HCT116 (cell line): ENCODE data around the gene MXRA7. TPM values are rescaled to one million over a fixed set of nuclear protein-coding genes. Genes with fewer than 3 reads are reported as not detected.
A peak's percentile ranks its signal among the peaks of the same experiment; 100 is the strongest.

ENCODE experiments used
- ATAC-seq: fragments of 200-7000 bp; cut with Tn5 transposase; 2 replicates; pipeline ENCODE4 v1.9.1; 2020; ENCODE audit warnings: mild to moderate bottlenecking, moderate library complexity
- BruUV-seq: library from RNA; stranded (reverse); fragments of 400-500 nt; replicated peaks from 2 replicates; lab custom pipeline; 2021; lab: Mats Ljungman, UMichigan
- CTCF ChIA-PET: fragments of 300-600 bp; sonication (Branson Sonifier 250); formaldehyde crosslinking; loops from one replicate; lab custom pipeline; 2021; ENCODE audit warnings: antibody characterized with exemption; lab: Charles Lee
- POLR2A ChIA-PET: fragments of 300-600, 350-600 bp; sonication (Branson Sonifier 250); formaldehyde crosslinking; loops from one replicate; lab custom pipeline; 2021; ENCODE audit warnings: antibody characterized with exemption; lab: Charles Lee
- RAD21 ChIA-PET, 2 experiments: fragments of 300-600 bp; sonication (Branson Sonifier 250); formaldehyde crosslinking; loops; one replicate each; lab custom pipeline; 2023; ENCODE audit warnings: low total read pairs in 2 of 2; ENCODE audit not compliant: uncharacterized antibody in 2 of 2, unreplicated experiment in 2 of 2, low non-redundant PET in 1 of 2; lab: Charles Lee
- DNase-seq: peaks from one replicate; pipeline ENCODE4 v3.0.0-alpha.2; 2010; ENCODE audit warnings: low read depth, low spot score
- H2AFZ ChIP-seq: fragments of 200-600 bp; shearing (Covaris generic), sonication (generic); 2 replicates; pipeline ENCODE4 v1.6.1; 2017; ENCODE audit warnings: low read depth, mixed run types, mixed read lengths, antibody characterized with exemption, low read length; ENCODE audit not compliant: poor library complexity, severe bottlenecking
- H3K27ac ChIP-seq: 2 replicates; pipeline ENCODE4 v1.5.1; 2012; ENCODE audit warnings: low read depth, low read length
- H3K27me3 ChIP-seq: fragments of 200-600 bp; sonication (generic); 2 replicates; pipeline ENCODE4 v1.6.1; 2016; ENCODE audit warnings: mixed run types, low read length, mixed read lengths; ENCODE audit not compliant: insufficient read depth
- H3K36me3 ChIP-seq, 2 experiments: fragments of 200-500 bp in 1 of 2; fragments of 200-600 bp in 1 of 2; sonication (Bioruptor generic) in 1 of 2; sonication (generic) in 1 of 2; 2 replicates each; pipeline versions ENCODE4 v1.5.1 to v1.6.1; 2014 to 2016; ENCODE audit warnings: low read length in 2 of 2, inconsistent platforms in 1 of 2, mixed read lengths in 1 of 2, mixed run types in 1 of 2; ENCODE audit not compliant: insufficient read depth in 2 of 2, control insufficient read depth in 1 of 2
- H3K4me1 ChIP-seq, 2 experiments: fragments of 200-600 bp in 1 of 2; sonication (generic) in 1 of 2; 2 replicates each; pipeline versions ENCODE4 v1.5.1 to v1.6.1; 2012 to 2017; ENCODE audit warnings: low read length in 2 of 2, inconsistent platforms in 1 of 2, mild to moderate bottlenecking in 1 of 2, mixed read lengths in 1 of 2, mixed run types in 1 of 2, moderate library complexity in 1 of 2; ENCODE audit not compliant: insufficient read depth in 2 of 2, control insufficient read depth in 1 of 2
- H3K4me2 ChIP-seq: fragments of 200-600 bp; sonication (generic); 2 replicates; pipeline ENCODE4 v1.6.1; 2017; ENCODE audit warnings: mixed run types, low read length, mixed read lengths
- H3K4me3 ChIP-seq, 2 experiments: fragments of 200-600 bp in 1 of 2; sonication (generic) in 1 of 2; replicated peaks in 1 of 2; 2 replicates each; pipeline ENCODE4 v1.5.1; 2011 to 2016; ENCODE audit warnings: low read length in 2 of 2, control low read depth in 1 of 2, low read depth in 1 of 2, mild to moderate bottlenecking in 1 of 2, mixed read lengths in 1 of 2, mixed run types in 1 of 2
- H3K79me2 ChIP-seq: fragments of 200-600 bp; sonication (generic); 2 replicates; pipeline ENCODE4 v1.6.1; 2017; ENCODE audit warnings: mild to moderate bottlenecking, mixed run types, low read length, moderate library complexity, mixed read lengths; ENCODE audit not compliant: insufficient read depth
- H3K9ac ChIP-seq: fragments of 200-600 bp; sonication (generic); 2 replicates; pipeline ENCODE4 v1.6.1; 2016; ENCODE audit warnings: low read length, mixed read lengths
- H3K9me2 ChIP-seq: fragments of 200-600 bp; sonication (generic), shearing (Covaris generic); 2 replicates; pipeline ENCODE4 v1.6.1; 2017; ENCODE audit warnings: mixed run types, mild to moderate bottlenecking, moderate library complexity; ENCODE audit not compliant: insufficient read depth
- H3K9me3 ChIP-seq, 2 experiments: fragments of 200-500 bp in 1 of 2; fragments of 200-600 bp in 1 of 2; sonication (Bioruptor generic) in 1 of 2; sonication (generic) in 1 of 2; 2 replicates each; pipeline ENCODE4 v1.6.1; 2014 to 2017; ENCODE audit warnings: low read length in 2 of 2, mixed read lengths in 2 of 2, inconsistent platforms in 1 of 2, low read depth in 1 of 2, mild to moderate bottlenecking in 1 of 2, mixed run types in 1 of 2, moderate library complexity in 1 of 2; ENCODE audit not compliant: control insufficient read depth in 1 of 2, insufficient read depth in 1 of 2
- H4K20me1 ChIP-seq: fragments of 200-600 bp; sonication (generic), shearing (Covaris generic); 2 replicates; pipeline ENCODE4 v1.6.1; 2017; ENCODE audit warnings: mixed run types, mild to moderate bottlenecking, moderate library complexity; ENCODE audit not compliant: insufficient read depth
- EZH2phosphoT487 ChIP-seq: fragments of 200-600 bp; IDR thresholded peaks from 2 replicates; pipeline ENCODE4 v1.6.1; 2018; ENCODE audit warnings: antibody characterized with exemption, borderline replicate concordance
- JUND ChIP-seq: IDR thresholded peaks from 2 replicates; pipeline ENCODE4 v1.6.1; 2012
- POLR2AphosphoS5 ChIP-seq: IDR thresholded peaks from 2 replicates; pipeline ENCODE4 v1.6.1; 2011; ENCODE audit warnings: mild to moderate bottlenecking, low read depth, low read length, moderate library complexity
- RAD21 ChIP-seq: IDR thresholded peaks from 2 replicates; pipeline ENCODE4 v1.6.1; 2012; ENCODE audit warnings: low read depth, mild to moderate bottlenecking
- TCF7L2 ChIP-seq: IDR thresholded peaks from 2 replicates; pipeline ENCODE4 v1.7.0; 2011; ENCODE audit warnings: borderline replicate concordance, inconsistent platforms; ENCODE audit not compliant: insufficient read depth, insufficient read length; ENCODE audit errors: extremely low read depth
- ZNF274 ChIP-seq: fragments of 200-500 bp; sonication (Bioruptor generic); IDR thresholded peaks from 2 replicates; pipeline ENCODE4 v1.6.1; 2014; ENCODE audit warnings: mild to moderate bottlenecking, low read depth, low read length, inconsistent platforms
- intact Hi-C: fragments of 100-400 bp; cut with micrococcal nuclease; formaldehyde crosslinking; loops from 2 replicates; pipeline ENCODE4 v1.10.0; 2022
- total RNA-seq: library from RNA; stranded (reverse); gene quantifications from one replicate; pipeline ENCODE4 v1.2.1, GENCODE V29; 2021; ENCODE audit not compliant: unreplicated experiment
- TF ChIP-seq, protein P1 (sequence below): IDR thresholded peaks from 2 replicates; pipeline ENCODE4 v1.6.1; 2012

Gene MXRA7
- total RNA-seq, 1 experiment from 2014 or later, result 57.1 TPM

DNA sequence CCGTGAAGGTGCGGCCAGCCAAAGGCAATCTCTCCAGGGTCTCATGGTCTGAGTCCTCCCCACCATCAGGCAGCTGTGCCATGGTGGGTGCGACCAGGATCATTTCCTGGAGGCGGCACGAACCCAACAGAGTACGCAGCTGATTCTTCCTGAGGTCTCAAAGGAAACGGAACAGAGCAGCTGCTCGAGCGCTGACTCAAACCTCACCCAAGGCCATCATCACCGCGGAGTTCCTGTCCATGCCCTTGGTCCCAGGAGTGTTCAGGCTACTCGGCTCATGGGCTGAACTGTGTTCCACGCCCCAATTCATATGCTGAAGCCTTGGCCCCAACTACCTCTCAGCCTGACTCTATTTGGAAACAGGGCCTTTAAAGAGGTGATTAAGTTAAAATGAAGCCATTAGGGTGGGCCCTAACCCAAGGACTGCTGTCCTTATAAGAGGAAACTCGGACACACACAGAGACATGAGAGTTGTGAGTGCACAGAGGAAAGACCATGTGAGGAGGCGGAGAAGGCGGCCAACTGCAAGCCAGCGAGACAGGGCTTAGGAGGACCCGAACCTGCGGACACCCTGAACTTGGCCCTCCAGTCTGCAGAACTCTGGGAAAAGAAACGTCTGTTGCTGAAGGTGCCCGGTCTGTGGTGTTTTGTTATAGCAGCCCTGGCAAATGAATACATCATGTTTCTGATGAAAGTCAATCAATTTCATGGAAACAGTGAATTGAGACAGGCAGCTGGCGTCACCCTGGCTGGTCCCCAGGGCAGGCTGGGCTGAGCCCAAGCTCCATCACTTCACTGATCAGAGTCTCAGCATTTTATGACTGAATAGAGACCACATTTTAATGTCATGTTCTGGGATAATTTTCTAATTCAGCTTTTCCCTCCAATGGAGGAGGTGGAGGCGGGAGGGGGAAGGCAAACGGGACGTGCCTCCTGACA, 13.7 kb downstream of the MXRA7 start:
- Histone ChIP-seq H3K4me1 (peaks cover 0 to 12% of the 10 kb centered on the region in 2 experiments; a peak in 2 of 4 replicates), H3K27ac (no peak overlapping the region), H3K36me3 (no peaks in the 10 kb centered on the region), H3K4me2 (no peak overlapping the region), H2AFZ (no peak overlapping the region), H4K20me1 (no peaks in the 10 kb centered on the region), H3K9me3 (no peaks in the 10 kb centered on the region), H3K4me3 (no peak overlapping the region), H3K9ac (no peak overlapping the region), H3K9me2 (no peaks in the 10 kb centered on the region), H3K27me3 (no peaks in the 10 kb centered on the region), H3K79me2 (peaks cover 3% of the 10 kb centered on the region; the same call in 1 of the 2 replicates)
- no TSS peak for BruUV-seq
- intact Hi-C loops, result no loop called here
- ChIA-PET CTCF (interaction anchor here (1.4 kb wide), 1 partner anchor 16 kb away, joined by 5 read pairs; no protein-coding TSS in a partner anchor), RAD21 (no interaction called here), POLR2A (interaction anchor here (1.6 kb wide), 1 partner anchor 25 kb away, joined by 5 read pairs; no protein-coding TSS in a partner anchor)
- ATAC-seq, result no peak
- DNase-seq, result no peak
- no peak for TF ChIP-seq EZH2phosphoT487
- TF ChIP-seq TCF7L2, result peak; percentile 74
- no peak for TF ChIP-seq RAD21

DNA sequence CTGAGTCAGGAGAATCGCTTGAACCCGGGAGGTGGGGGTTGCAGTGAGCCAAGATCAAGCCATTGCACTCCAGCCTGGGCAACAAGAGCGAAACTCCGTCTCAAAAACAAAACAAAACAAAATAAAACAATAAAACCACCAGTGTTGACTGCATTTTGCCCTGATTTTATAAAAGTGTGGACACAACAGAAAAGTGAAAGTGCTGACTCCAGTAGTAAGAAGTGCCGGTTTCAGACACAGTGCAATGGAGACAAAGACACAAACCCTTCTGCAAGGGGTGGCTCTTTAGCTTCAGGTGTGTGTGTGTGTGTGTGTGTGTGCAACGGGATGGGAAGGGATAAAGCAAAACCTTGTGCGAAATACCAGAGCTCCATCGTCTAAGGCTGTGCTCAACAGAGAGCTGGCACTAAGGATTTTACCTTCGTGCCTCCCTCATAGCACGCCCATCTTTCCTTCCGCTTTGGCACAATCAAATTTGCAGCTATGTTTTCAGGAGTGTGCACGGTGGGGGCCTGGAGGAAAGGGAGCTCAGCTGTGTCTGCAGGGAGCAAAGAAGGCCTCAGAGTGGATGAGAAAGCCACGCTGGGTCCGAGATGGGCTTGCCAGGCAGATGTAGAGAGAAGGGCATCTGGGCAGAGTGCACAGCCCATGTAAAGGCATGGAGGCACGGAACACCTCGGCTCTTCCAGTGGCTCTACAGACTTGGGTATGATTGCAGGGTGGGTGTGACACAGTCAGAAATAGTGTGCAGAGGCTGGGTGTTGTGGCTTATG, 15.5 kb downstream of the MXRA7 start:
- TF ChIP-seq, protein P1, sequence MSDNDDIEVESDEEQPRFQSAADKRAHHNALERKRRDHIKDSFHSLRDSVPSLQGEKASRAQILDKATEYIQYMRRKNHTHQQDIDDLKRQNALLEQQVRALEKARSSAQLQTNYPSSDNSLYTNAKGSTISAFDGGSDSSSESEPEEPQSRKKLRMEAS, result no peak
- TF ChIP-seq JUND (no peak), POLR2AphosphoS5 (no peak), EZH2phosphoT487 (no peak), ZNF274 (no peak)
- intact Hi-C loops, result no loop called here
- Histone ChIP-seq H3K9me3 (no peaks in the 10 kb centered on the region), H2AFZ (no peak overlapping the region), H4K20me1 (no peaks in the 10 kb centered on the region), H3K4me2 (no peak overlapping the region), H3K4me3 (no peak overlapping the region), H3K27ac (no peak overlapping the region), H3K27me3 (no peaks in the 10 kb centered on the region), H3K36me3 (no peaks in the 10 kb centered on the region), H3K9ac (no peak overlapping the region), H3K79me2 (peaks cover 3% of the 10 kb centered on the region; the same call in 1 of the 2 replicates), H3K4me1 (peaks cover 0 to 12% of the 10 kb centered on the region in 2 experiments; a peak in 2 of 4 replicates), H3K9me2 (no peaks in the 10 kb centered on the region)
- ChIA-PET RAD21 (no interaction called here), POLR2A (no interaction called here), CTCF (interaction anchor here (1.4 kb wide), 1 partner anchor 14 kb away, joined by 5 read pairs; no protein-coding TSS in a partner anchor)
- BruUV-seq, result no TSS peak
- no peak for ATAC-seq
- DNase-seq, result no peak
